K562 (cell line): ENCODE measurements around the gene NAPA. TPM values are rescaled to one million over a fixed set of nuclear protein-coding genes. Genes with fewer than 3 reads are reported as not detected.

Experiments used
- ATAC-seq: fragments of 200-7000 bp; cut with Tn5 transposase; 3 replicates; pipeline ENCODE4 v1.9.1; 2020; ENCODE audit warnings: moderate library complexity
- BruUV-seq: library from RNA; stranded (reverse); fragments of 400-500 nt; replicated peaks from 2 replicates; lab custom pipeline; 2021; lab: Mats Ljungman, UMichigan
- CTCF ChIA-PET: fragments of 300-600 bp; formaldehyde crosslinking; extraction: SDS; loops from one replicate; lab custom pipeline; 2021; ENCODE audit warnings: low intra/inter-chr PET ratio; lab: Yijun Ruan, JAX
- POLR2A ChIA-PET: fragments of 300-600, 350-650 bp; sonication (Branson Sonifier 250); formaldehyde crosslinking; extraction: SDS; loops from one replicate; lab custom pipeline; 2021; ENCODE audit warnings: antibody characterized with exemption, inconsistent platforms; lab: Yijun Ruan, JAX
- DNase-seq, 4 experiments: peaks; one replicate each; pipeline versions ENCODE4 v3.0.0 to v3.0.0-alpha.2; 2011 to 2018; ENCODE audit warnings: low spot score in 3 of 4, mixed read lengths in 3 of 4; ENCODE audit errors: extremely low read depth in 1 of 4
- FAIRE-seq: peaks from 2 replicates; lab custom pipeline; 2011; peaks lifted over from hg19 to GRCh38; lab: Jason Lieb, UNC
- H2AFZ ChIP-seq: 2 replicates; pipeline ENCODE4 v1.6.0; 2011; ENCODE audit warnings: low read depth, low read length, control low read depth, inconsistent platforms
- H3K27ac ChIP-seq: fragments of 200-600 bp; 3 replicates; pipeline ENCODE4 v1.8.0; 2011; ENCODE audit warnings: low read depth, mild to moderate bottlenecking, control low read depth, inconsistent platforms, low read length, moderate library complexity, mixed read lengths; ENCODE audit errors: extremely low read depth
- H3K27me3 ChIP-seq, 2 experiments: fragments of 300-600 bp in 1 of 2; 2 replicates in 1 of 2; 3 replicates in 1 of 2; pipeline versions ENCODE4 v1.6.0 to v1.8.0; 2011; ENCODE audit warnings: inconsistent platforms in 2 of 2, low read length in 2 of 2, mild to moderate bottlenecking in 1 of 2, mixed read lengths in 1 of 2, moderate library complexity in 1 of 2; ENCODE audit not compliant: control insufficient read depth in 2 of 2, insufficient read depth in 2 of 2
- H3K36me3 ChIP-seq: fragments of 300-600 bp; 3 replicates; pipeline ENCODE4 v1.8.0; 2011; ENCODE audit warnings: mild to moderate bottlenecking, low read length, inconsistent platforms; ENCODE audit not compliant: control insufficient read depth, insufficient read depth
- H3K4me1 ChIP-seq, 2 experiments: fragments of 200-600 bp in 1 of 2; replicated peaks in 1 of 2; 2 replicates in 1 of 2; 3 replicates in 1 of 2; pipeline versions ENCODE4 v1.5.1 to v1.8.0; 2011; ENCODE audit warnings: inconsistent platforms in 2 of 2, low read length in 2 of 2, mild to moderate bottlenecking in 1 of 2, mixed read lengths in 1 of 2, moderate library complexity in 1 of 2; ENCODE audit not compliant: control insufficient read depth in 2 of 2, insufficient read depth in 2 of 2
- H3K4me2 ChIP-seq: 2 replicates; pipeline ENCODE4 v1.6.1; 2011; ENCODE audit warnings: low read length, control low read depth, inconsistent platforms, mixed read lengths; ENCODE audit not compliant: insufficient read depth
- H3K4me3 ChIP-seq: fragments of 200-600 bp; sonication (generic), shearing (Covaris generic); 2 replicates; pipeline ENCODE4 v1.5.1; 2016; ENCODE audit warnings: control low read depth, inconsistent platforms
- H3K79me2 ChIP-seq: fragments of 200-600 bp; 3 replicates; pipeline ENCODE4 v1.8.0; 2011; ENCODE audit warnings: low read length, inconsistent platforms; ENCODE audit not compliant: control insufficient read depth, insufficient read depth
- H3K9ac ChIP-seq, 2 experiments: 2 replicates each; pipeline versions ENCODE4 v1.6.0 to v1.6.1; 2011; ENCODE audit warnings: low read depth in 2 of 2, low read length in 2 of 2, control low read depth in 1 of 2, inconsistent platforms in 1 of 2, mild to moderate bottlenecking in 1 of 2, mixed read lengths in 1 of 2; ENCODE audit not compliant: insufficient read depth in 1 of 2
- H3K9me1 ChIP-seq: one replicate; pipeline ENCODE4 v1.6.0; 2011; ENCODE audit warnings: inconsistent platforms, mild to moderate bottlenecking, low read length, moderate library complexity; ENCODE audit not compliant: control insufficient read depth, insufficient read depth
- H3K9me3 ChIP-seq: replicated peaks from 2 replicates; pipeline ENCODE4 v1.5.1; 2011; ENCODE audit warnings: low read depth, low read length, inconsistent platforms; ENCODE audit not compliant: control insufficient read depth, insufficient read depth
- H4K20me1 ChIP-seq: replicated peaks from 2 replicates; pipeline ENCODE4 v1.6.1; 2011; ENCODE audit warnings: low read length, inconsistent platforms, mixed read lengths; ENCODE audit not compliant: control insufficient read depth, insufficient read depth
- ELF4 ChIP-seq: fragments of 450-650 bp; formaldehyde crosslinking; IDR thresholded peaks from 2 replicates; pipeline ENCODE4 v1.4.0; 2022; ENCODE audit warnings: missing genetic modification characterization
- NCOA1 ChIP-seq: fragments of 450-650 bp; IDR thresholded peaks from 2 replicates; pipeline ENCODE4 v1.6.1; 2016; ENCODE audit warnings: low read depth
- NELFE ChIP-seq: IDR thresholded peaks from 2 replicates; pipeline ENCODE4 v1.6.1; 2011; ENCODE audit warnings: mild to moderate bottlenecking; ENCODE audit not compliant: insufficient read depth, insufficient read length
- NFYB ChIP-seq: IDR thresholded peaks from 2 replicates; pipeline ENCODE4 v1.6.1; 2011; ENCODE audit warnings: mild to moderate bottlenecking, moderate library complexity; ENCODE audit not compliant: insufficient read length; ENCODE audit errors: extremely low read depth
- POLR2H ChIP-seq: IDR thresholded peaks from 2 replicates; pipeline ENCODE4 v1.6.1; 2016; ENCODE audit warnings: missing genetic modification characterization, low read depth, mild to moderate bottlenecking, control low read depth, missing compliant biosample characterization, moderate library complexity
- SRSF7 ChIP-seq: fragments of 200-400 bp; formaldehyde crosslinking; optimal IDR thresholded peaks from 2 replicates; pipeline ENCODE3; 2017; ENCODE audit warnings: mild to moderate bottlenecking, low read depth, low read length
- XRCC4 ChIP-seq: IDR thresholded peaks from one replicate; pipeline ENCODE4 v1.6.1; 2011; ENCODE audit not compliant: insufficient read depth, insufficient read length; ENCODE audit errors: extremely low read depth
- ZC3H4 ChIP-seq: sonication (generic); formaldehyde crosslinking; IDR thresholded peaks from 2 replicates; pipeline ENCODE4 v1.9.0; 2021; ENCODE audit warnings: missing genetic modification reagents, borderline replicate concordance
- ZNF311 ChIP-seq: fragments of 250-450 bp; sonication (Bioruptor Pico); IDR thresholded peaks from 2 replicates; pipeline ENCODE4 v1.4.0; 2020; ENCODE audit warnings: mild to moderate bottlenecking, moderate library complexity
- WGBS: fragments of 100-300 bp; shearing (Covaris generic); methylation state at CpG from one replicate; pipeline ENCODE4 v1.1.6; 2016; ENCODE audit warnings: low coverage, mixed read lengths; ENCODE audit not compliant: insufficient coverage; ENCODE audit errors: missing lambda C conversion rate; 5-methylcytosine and 5-hydroxymethylcytosine counted together
- in situ Hi-C: fragments of 300-500 bp; cut with MboI; formaldehyde crosslinking; loops from 4 replicates; pipeline ENCODE4 v1.15.0; 2018; ENCODE audit warnings: inconsistent platforms, mixed read lengths
- intact Hi-C: fragments of 100-400 bp; cut with micrococcal nuclease; formaldehyde crosslinking; loops from 2 replicates; pipeline ENCODE4 v1.14.2; 2022
- polyA plus RNA-seq, 8 experiments: library from polyadenylated mRNA; depleted of rRNA in 4 of 8; stranded (reverse) in 5 of 8; unstranded in 3 of 8; fragments of >200 nt; fragmentation: Nextera tagmentation in 2 of 8; fragmentation: Illumina TruSeq in 1 of 8; extraction: Ambion mirVana in 2 of 8; extraction: Trizol in 1 of 8; gene quantifications; 2 replicates each; pipeline versions ENCODE4 v1.2.1 to v1.2.3, GENCODE V29; 2011 to 2014; ENCODE audit warnings: inconsistent platforms in 1 of 8, missing spikeins in 1 of 8
- total RNA-seq, 7 experiments: library from RNA; depleted of rRNA in 6 of 7; stranded (reverse); fragments of >200 nt in 6 of 7; fragmentation: Illumina TruSeq in 2 of 7; extraction: Trizol in 2 of 7; gene quantifications; 2 replicates each; pipeline versions ENCODE4 v1.2.1 to v1.2.3, GENCODE V29; 2011 to 2021; ENCODE audit warnings: low replicate concordance in 1 of 7
- TF ChIP-seq, protein P1 (sequence below): fragments of 450-650 bp; IDR thresholded peaks from one replicate; pipeline ENCODE4 v1.6.1; 2018; ENCODE audit warnings: mild to moderate bottlenecking, moderate library complexity; ENCODE audit not compliant: partially characterized antibody
- TF ChIP-seq, protein P2 (sequence below): fragments of 250-450 bp; sonication (Bioruptor Pico); IDR thresholded peaks from 2 replicates; pipeline ENCODE4 v1.9.0; 2021; ENCODE audit warnings: mild to moderate bottlenecking
- TF ChIP-seq, protein P3 (sequence below): IDR thresholded peaks from 2 replicates; pipeline ENCODE4 v1.6.1; 2011; ENCODE audit not compliant: insufficient read length; ENCODE audit errors: extremely low read depth
- TF ChIP-seq, protein P4 (sequence below): sonication (generic); formaldehyde crosslinking; IDR thresholded peaks from 2 replicates; pipeline ENCODE4 v1.9.0; 2022; ENCODE audit warnings: mild to moderate bottlenecking, missing genetic modification reagents

NAPA gene
- total and polyA plus RNA-seq, 9 of the 15 experiments (the other 6 are each of a cell fraction or from before 2014, with no cell fraction given) = 5.4 to 98.6 (median 77.5) TPM

DNA sequence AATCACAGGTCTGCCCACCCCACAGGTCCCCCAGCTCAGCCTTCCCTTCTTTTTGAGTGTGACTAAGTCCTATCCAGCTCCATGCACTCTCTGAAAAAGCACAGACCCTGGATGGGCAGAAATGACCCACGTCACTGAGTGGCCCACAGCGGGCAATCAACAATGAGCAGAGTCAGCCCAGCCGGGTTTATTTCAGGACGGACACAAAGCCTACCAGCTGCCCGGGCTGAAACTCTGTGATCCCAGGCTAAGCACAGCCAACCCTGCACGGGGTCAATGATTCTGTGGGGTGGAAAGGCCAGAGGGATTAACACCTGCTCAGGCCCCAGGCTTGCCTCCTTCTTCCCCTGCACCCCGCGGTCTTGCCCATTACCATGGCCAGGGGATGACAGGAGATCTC is 8.4 kb downstream of the NAPA start:
- Histone ChIP-seq H3K4me1 (peaks cover 0 to 24% of the 10 kb centered on the region in 2 experiments; a peak in 2 of 5 replicates), H3K27ac (no peak overlapping the region), H2AFZ (no peak overlapping the region), H3K79me2 (peaks cover 48% of the 10 kb centered on the region), H3K4me2 (no peak overlapping the region), H3K9me3 (no peaks in the 10 kb centered on the region), H3K9me1 (no peaks in the 10 kb centered on the region), H3K27me3 (no peaks in the 10 kb centered on the region), H4K20me1 (peaks cover 10% of the 10 kb centered on the region), H3K4me3 (no peak overlapping the region), H3K36me3 (peaks cover 63% of the 10 kb centered on the region), H3K9ac (peak overlapping the region in 1 of 2 experiments; percentile 59; a peak in 1 of 4 replicates)
- BruUV-seq = no TSS peak
- CTCF ChIA-PET = no interaction called here
- ATAC-seq (no peak), FAIRE-seq (no peak), DNase-seq (no peak)
- POLR2A ChIA-PET = interaction anchor here (0.9 to 1.1 kb wide), 3 partner anchors 10 to 14 kb away, joined by 3 to 6 read pairs (median 3); no protein-coding TSS in a partner anchor
- in situ Hi-C loops = no loop called here
- 89% methylated on average over 8 of the region's 8 CpGs for WGBS
- TF ChIP-seq, protein P1, sequence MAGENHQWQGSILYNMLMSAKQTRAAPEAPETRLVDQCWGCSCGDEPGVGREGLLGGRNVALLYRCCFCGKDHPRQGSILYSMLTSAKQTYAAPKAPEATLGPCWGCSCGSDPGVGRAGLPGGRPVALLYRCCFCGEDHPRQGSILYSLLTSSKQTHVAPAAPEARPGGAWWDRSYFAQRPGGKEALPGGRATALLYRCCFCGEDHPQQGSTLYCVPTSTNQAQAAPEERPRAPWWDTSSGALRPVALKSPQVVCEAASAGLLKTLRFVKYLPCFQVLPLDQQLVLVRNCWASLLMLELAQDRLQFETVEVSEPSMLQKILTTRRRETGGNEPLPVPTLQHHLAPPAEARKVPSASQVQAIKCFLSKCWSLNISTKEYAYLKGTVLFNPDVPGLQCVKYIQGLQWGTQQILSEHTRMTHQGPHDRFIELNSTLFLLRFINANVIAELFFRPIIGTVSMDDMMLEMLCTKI = no peak
- TF ChIP-seq NELFE = no peak
- TF ChIP-seq SRSF7 = no peak
- TF ChIP-seq ZC3H4 (CRISPR knock-in tag) = no peak
- no peak for TF ChIP-seq ELF4
- TF ChIP-seq XRCC4 = no peak
- TF ChIP-seq, protein P2, sequence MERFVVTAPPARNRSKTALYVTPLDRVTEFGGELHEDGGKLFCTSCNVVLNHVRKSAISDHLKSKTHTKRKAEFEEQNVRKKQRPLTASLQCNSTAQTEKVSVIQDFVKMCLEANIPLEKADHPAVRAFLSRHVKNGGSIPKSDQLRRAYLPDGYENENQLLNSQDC (CRISPR knock-in tag) = no peak
- TF ChIP-seq, protein P3, sequence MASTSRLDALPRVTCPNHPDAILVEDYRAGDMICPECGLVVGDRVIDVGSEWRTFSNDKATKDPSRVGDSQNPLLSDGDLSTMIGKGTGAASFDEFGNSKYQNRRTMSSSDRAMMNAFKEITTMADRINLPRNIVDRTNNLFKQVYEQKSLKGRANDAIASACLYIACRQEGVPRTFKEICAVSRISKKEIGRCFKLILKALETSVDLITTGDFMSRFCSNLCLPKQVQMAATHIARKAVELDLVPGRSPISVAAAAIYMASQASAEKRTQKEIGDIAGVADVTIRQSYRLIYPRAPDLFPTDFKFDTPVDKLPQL = no peak
- TF ChIP-seq POLR2H (tag) = no peak
- TF ChIP-seq, protein P4, sequence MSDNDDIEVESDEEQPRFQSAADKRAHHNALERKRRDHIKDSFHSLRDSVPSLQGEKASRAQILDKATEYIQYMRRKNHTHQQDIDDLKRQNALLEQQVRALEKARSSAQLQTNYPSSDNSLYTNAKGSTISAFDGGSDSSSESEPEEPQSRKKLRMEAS (CRISPR knock-in tag) = no peak
- no peak for TF ChIP-seq ZNF311 (CRISPR knock-in tag)
- no peak for TF ChIP-seq NCOA1
- no peak for TF ChIP-seq NFYB
- intact Hi-C loops = no loop called here
